HepG2 (cell line): ENCODE measurements around the gene ACADS. TPM values are rescaled to one million over a fixed set of nuclear protein-coding genes. Genes with fewer than 3 reads are reported as not detected.
A peak's percentile ranks its signal among the peaks of the same experiment; 100 is the strongest.

Experiments
- ARID5B ChIP-seq: IDR thresholded peaks from 2 replicates; pipeline ENCODE4 v1.4.0; 2020; ENCODE audit warnings: mild to moderate bottlenecking, missing genetic modification reagents
- ELK4 ChIP-seq: sonication (generic); formaldehyde crosslinking; IDR thresholded peaks from 2 replicates; pipeline ENCODE4 v1.9.0; 2021; ENCODE audit warnings: missing genetic modification reagents, borderline replicate concordance
- GMEB1 ChIP-seq: sonication (generic); formaldehyde crosslinking; IDR thresholded peaks from 2 replicates; pipeline ENCODE4 v1.5.1; 2020; ENCODE audit warnings: missing genetic modification reagents, mild to moderate bottlenecking, borderline replicate concordance
- GZF1 ChIP-seq: sonication (generic); formaldehyde crosslinking; IDR thresholded peaks from 2 replicates; pipeline ENCODE4 v1.5.1; 2020; ENCODE audit warnings: mild to moderate bottlenecking, missing genetic modification reagents
- HNF4G ChIP-seq, 2 experiments: sonication (generic) in 1 of 2; formaldehyde crosslinking in 1 of 2; IDR thresholded peaks; 2 replicates each; pipeline versions ENCODE4 v1.4.0 to v1.6.1; 2011 to 2020; ENCODE audit warnings: borderline replicate concordance in 2 of 2, low read depth in 2 of 2, mild to moderate bottlenecking in 2 of 2, low read length in 1 of 2, missing genetic modification reagents in 1 of 2, moderate library complexity in 1 of 2
- KDM2A ChIP-seq: sonication (generic); formaldehyde crosslinking; IDR thresholded peaks from 2 replicates; pipeline ENCODE4 v1.4.0; 2020; ENCODE audit warnings: low read depth, missing genetic modification reagents, borderline replicate concordance
- MBNL3 ChIP-seq: fragments of 250-450 bp; sonication (Bioruptor Pico); conservative IDR thresholded peaks from 2 replicates; pipeline ENCODE4 v1.8.0; 2022; ENCODE audit warnings: mild to moderate bottlenecking, inconsistent platforms
- TBP ChIP-seq: sonication (generic); formaldehyde crosslinking; IDR thresholded peaks from 2 replicates; pipeline ENCODE4 v1.5.0; 2020; ENCODE audit warnings: missing genetic modification reagents
- ZBTB43 ChIP-seq: sonication (generic); formaldehyde crosslinking; conservative IDR thresholded peaks from 2 replicates; pipeline ENCODE4 v1.4.0; 2020; ENCODE audit warnings: missing genetic modification reagents
- ZNF12 ChIP-seq: sonication (generic); formaldehyde crosslinking; IDR thresholded peaks from 2 replicates; pipeline ENCODE4 v1.5.0; 2020; ENCODE audit warnings: missing genetic modification reagents
- ZNF264 ChIP-seq: sonication (generic); formaldehyde crosslinking; IDR thresholded peaks from 2 replicates; pipeline ENCODE4 v1.4.0; 2020; ENCODE audit warnings: missing genetic modification reagents
- ZNF281 ChIP-seq: sonication (generic); formaldehyde crosslinking; IDR thresholded peaks from 2 replicates; pipeline ENCODE4 v1.4.0; 2020; ENCODE audit warnings: missing genetic modification reagents, borderline replicate concordance
- ZNF629 ChIP-seq: sonication (generic); formaldehyde crosslinking; conservative IDR thresholded peaks from 2 replicates; pipeline ENCODE4 v1.5.0; 2020; ENCODE audit warnings: missing genetic modification reagents
- ZNF788 ChIP-seq: sonication (generic); formaldehyde crosslinking; IDR thresholded peaks from 2 replicates; pipeline ENCODE4 v1.5.0; 2020; ENCODE audit warnings: mild to moderate bottlenecking, missing genetic modification reagents, borderline replicate concordance
- polyA plus RNA-seq, 8 experiments: library from polyadenylated mRNA; depleted of rRNA in 3 of 8; stranded (reverse) in 7 of 8; unstranded in 1 of 8; fragments of >200 nt; fragmentation: Illumina TruSeq in 4 of 8; extraction: Trizol in 4 of 8; gene quantifications; 2 replicates each; pipeline versions ENCODE4 v1.2.1 to v1.2.3, GENCODE V29; 2011 to 2016; ENCODE audit warnings: low read depth in 4 of 8, missing spikeins in 1 of 8, mixed read lengths in 1 of 8; ENCODE audit not compliant: insufficient read depth in 1 of 8
- total RNA-seq, 5 experiments: library from RNA; depleted of rRNA; stranded (reverse); fragments of >200 nt; fragmentation: Illumina TruSeq; extraction: Trizol; gene quantifications; 2 replicates each; pipeline ENCODE4 v1.2.3, GENCODE V29; 2016; ENCODE audit warnings: low read depth in 1 of 5

Gene ACADS
- total and polyA plus RNA-seq, 2 of the 13 experiments (the other 11 are each of a cell fraction or from before 2014, with no cell fraction given), result 17.4 to 27.7 TPM

GRCh38 chr12:120741476-120742421, 16.1 kb downstream of the ACADS start (continued):
- TF ChIP-seq ZBTB43 (CRISPR knock-in tag) (peak; percentile 59; the same call in 1 of the 2 replicates), ZNF629 (CRISPR knock-in tag) (0 out of 2 replicates have a peak, but pooled peaks have one; percentile 3), MBNL3 (no peak), TBP (no peak), GZF1 (CRISPR knock-in tag) (no peak), ZNF264 (CRISPR knock-in tag) (peak; percentile 67), HNF4G (IDR thresholded peaks at IDR 0.05; ENCODE audit: borderline replicate concordance, low read depth, low read length) (peak; percentile 62), HNF4G (CRISPR knock-in tag; IDR thresholded peaks at IDR 0.05; ENCODE audit: borderline replicate concordance, low read depth) (peak; percentile 68; the same call in 1 of the 2 replicates), ZNF281 (CRISPR knock-in tag) (no peak), GMEB1 (peak; percentile 49; the same call in 1 of the 2 replicates), ZNF788 (CRISPR knock-in tag) (0 out of 2 replicates have a peak, but pooled peaks have one; percentile 18), ELK4 (CRISPR knock-in tag) (no peak), ZNF12 (CRISPR knock-in tag) (no peak), KDM2A (CRISPR knock-in tag) (peak; percentile 38; the same call in 1 of the 2 replicates), ARID5B (CRISPR knock-in tag) (no peak)
